Liver (tissue), 9 donors: ENCODE results near the gene ST3GAL4. TPM values are rescaled to one million over a fixed set of nuclear protein-coding genes. Genes with fewer than 3 reads are reported as not detected.

Experiments
- DNase-seq: peaks from one replicate; pipeline ENCODE4 v3.0.0-alpha.2; 2017; ENCODE audit warnings: low spot score
- H3K27ac ChIP-seq, 2 donors: one replicate each; pipeline ENCODE4 v1.7.0; 2013; ENCODE audit warnings: inconsistent platforms in 2 of 2, low read length in 2 of 2, control low read depth in 1 of 2, low read depth in 1 of 2, mild to moderate bottlenecking in 1 of 2
- H3K27me3 ChIP-seq, 4 donors: one replicate each; pipeline versions ENCODE4 v1.6.1 to v1.7.0; 2013; ENCODE audit warnings: low read length in 3 of 4, inconsistent platforms in 1 of 4, mild to moderate bottlenecking in 1 of 4, moderate library complexity in 1 of 4; ENCODE audit not compliant: control insufficient read depth in 4 of 4, insufficient read depth in 4 of 4
- H3K36me3 ChIP-seq, 4 donors: one replicate each; pipeline versions ENCODE4 v1.6.1 to v1.7.0; 2013; ENCODE audit warnings: low read length in 3 of 4, mild to moderate bottlenecking in 3 of 4, low read depth in 1 of 4, moderate library complexity in 1 of 4; ENCODE audit not compliant: control insufficient read depth in 4 of 4, insufficient read depth in 3 of 4
- H3K4me1 ChIP-seq, 4 donors: one replicate each; pipeline versions ENCODE4 v1.6.1 to v1.7.0; 2013; ENCODE audit warnings: low read length in 3 of 4, mild to moderate bottlenecking in 3 of 4, moderate library complexity in 1 of 4; ENCODE audit not compliant: control insufficient read depth in 4 of 4, insufficient read depth in 4 of 4
- H3K4me3 ChIP-seq, 3 donors: one replicate each; pipeline versions ENCODE4 v1.6.1 to v1.7.0; 2013; ENCODE audit warnings: low read length in 3 of 3, control low read depth in 1 of 3, low read depth in 1 of 3, mild to moderate bottlenecking in 1 of 3
- H3K9ac ChIP-seq, 2 donors: one replicate each; pipeline ENCODE4 v1.7.0; 2013; ENCODE audit warnings: low read length in 2 of 2, mild to moderate bottlenecking in 2 of 2, moderate library complexity in 2 of 2, control low read depth in 1 of 2, low read depth in 1 of 2
- H3K9me3 ChIP-seq, 4 donors: one replicate each; pipeline versions ENCODE4 v1.6.1 to v1.7.0; 2013; ENCODE audit warnings: low read length in 3 of 4; ENCODE audit not compliant: control insufficient read depth in 4 of 4
- EGR1 ChIP-seq, 2 donors: IDR thresholded peaks; 2 replicates each; pipeline ENCODE4 v1.6.1; 2016 to 2018; ENCODE audit warnings: antibody characterized with exemption in 2 of 2, low read depth in 2 of 2
- FOXA1 ChIP-seq: IDR thresholded peaks from 2 replicates; pipeline ENCODE4 v1.6.1; 2016; ENCODE audit warnings: antibody characterized with exemption
- GABPA ChIP-seq, 2 donors: IDR thresholded peaks in 1 of 2; conservative IDR thresholded peaks in 1 of 2; 2 replicates each; pipeline ENCODE4 v1.6.1; 2016; ENCODE audit warnings: antibody characterized with exemption in 2 of 2, mild to moderate bottlenecking in 1 of 2, moderate library complexity in 1 of 2
- HNF4A ChIP-seq, 2 donors: conservative IDR thresholded peaks; 2 replicates each; pipeline ENCODE4 v1.6.1; 2016; ENCODE audit warnings: antibody characterized with exemption in 2 of 2, mild to moderate bottlenecking in 2 of 2
- HNF4G ChIP-seq: IDR thresholded peaks from 2 replicates; pipeline ENCODE4 v1.6.1; 2016; ENCODE audit warnings: antibody characterized with exemption
- NR2F2 ChIP-seq: IDR thresholded peaks from 2 replicates; pipeline ENCODE4 v1.6.1; 2016; ENCODE audit warnings: antibody characterized with exemption
- RAD21 ChIP-seq, 2 donors: IDR thresholded peaks; 2 replicates each; pipeline ENCODE4 v1.6.1; 2016; ENCODE audit warnings: antibody characterized with exemption in 2 of 2, mild to moderate bottlenecking in 2 of 2
- SP1 ChIP-seq: IDR thresholded peaks from 2 replicates; pipeline ENCODE4 v1.6.1; 2018; ENCODE audit warnings: antibody characterized with exemption, mild to moderate bottlenecking
- TAF1 ChIP-seq: conservative IDR thresholded peaks from 2 replicates; pipeline ENCODE4 v1.6.1; 2016; ENCODE audit warnings: antibody characterized with exemption, mild to moderate bottlenecking
- whole genome bisulfite sequencing: extraction: QIAGEN DNeasy Blood & Tissue Kit; methylation state at CpG from one replicate; pipeline ENCODE4 v1.1.7; 2013; 5-methylcytosine and 5-hydroxymethylcytosine counted together
- polyA plus RNA-seq, 2 donors: library from polyadenylated mRNA; stranded (reverse) in 1 of 2; unstranded in 1 of 2; fragments of 200-250 nt in 1 of 2; fragments of >200 nt in 1 of 2; fragmentation: Nextera tagmentation in 1 of 2; extraction: Ambion mirVana in 1 of 2; gene quantifications; one replicate each; pipeline versions ENCODE4 v1.2.1 to v1.2.3, GENCODE V29; 2013 to 2015
- total RNA-seq, 2 donors: library from RNA; depleted of rRNA; stranded (reverse); fragments of >200 nt; gene quantifications; one replicate each; pipeline ENCODE4 v1.2.3, GENCODE V29; 2014
- TF ChIP-seq, protein P1 (sequence below): IDR thresholded peaks from 2 replicates; pipeline ENCODE4 v1.6.1; 2016; ENCODE audit warnings: antibody characterized with exemption, mild to moderate bottlenecking
- TF ChIP-seq, protein P2 (sequence below): IDR thresholded peaks from 2 replicates; pipeline ENCODE4 v1.6.1; 2016; ENCODE audit warnings: antibody characterized with exemption
- donor health status: healthy.
- donor health status: healthy.
- donor health status: healthy.
- donor health status: healthy.
- donor health status: healthy.

ST3GAL4 gene
- total and polyA plus RNA-seq, 4 donors = 4.5 to 18.4 (median 10.6) TPM

DNA sequence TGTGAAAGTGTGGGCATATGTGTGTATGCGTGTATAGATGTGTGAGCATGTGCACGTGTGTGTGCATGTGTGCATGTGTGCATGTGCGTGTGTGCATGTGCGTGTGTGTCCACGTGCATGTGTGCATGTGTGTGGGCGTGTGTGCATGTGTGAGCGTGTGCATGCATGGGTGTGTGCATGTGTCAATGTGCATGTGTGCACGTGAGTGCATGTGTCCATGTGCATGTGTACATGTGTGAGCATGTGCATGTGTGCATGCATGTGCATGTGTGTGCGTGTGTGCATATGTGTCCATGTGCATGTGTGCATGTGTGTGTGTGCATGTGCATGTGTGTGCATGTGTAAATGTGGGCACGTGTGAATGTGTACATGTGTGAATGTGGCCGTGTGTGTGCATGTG lies 95.3 kb downstream of the ST3GAL4 start:
- Histone ChIP-seq H3K4me1 (no peaks in the 10 kb centered on the region), H3K36me3 (no peaks in the 10 kb centered on the region), H3K9ac (no peak overlapping the region), H3K9me3 (no peaks in the 10 kb centered on the region), H3K27ac (no peak overlapping the region), H3K4me3 (no peak overlapping the region), H3K27me3 (no peaks in the 10 kb centered on the region)
- no peak for DNase-seq
- no peak for TF ChIP-seq HNF4G
- TF ChIP-seq, protein P1, sequence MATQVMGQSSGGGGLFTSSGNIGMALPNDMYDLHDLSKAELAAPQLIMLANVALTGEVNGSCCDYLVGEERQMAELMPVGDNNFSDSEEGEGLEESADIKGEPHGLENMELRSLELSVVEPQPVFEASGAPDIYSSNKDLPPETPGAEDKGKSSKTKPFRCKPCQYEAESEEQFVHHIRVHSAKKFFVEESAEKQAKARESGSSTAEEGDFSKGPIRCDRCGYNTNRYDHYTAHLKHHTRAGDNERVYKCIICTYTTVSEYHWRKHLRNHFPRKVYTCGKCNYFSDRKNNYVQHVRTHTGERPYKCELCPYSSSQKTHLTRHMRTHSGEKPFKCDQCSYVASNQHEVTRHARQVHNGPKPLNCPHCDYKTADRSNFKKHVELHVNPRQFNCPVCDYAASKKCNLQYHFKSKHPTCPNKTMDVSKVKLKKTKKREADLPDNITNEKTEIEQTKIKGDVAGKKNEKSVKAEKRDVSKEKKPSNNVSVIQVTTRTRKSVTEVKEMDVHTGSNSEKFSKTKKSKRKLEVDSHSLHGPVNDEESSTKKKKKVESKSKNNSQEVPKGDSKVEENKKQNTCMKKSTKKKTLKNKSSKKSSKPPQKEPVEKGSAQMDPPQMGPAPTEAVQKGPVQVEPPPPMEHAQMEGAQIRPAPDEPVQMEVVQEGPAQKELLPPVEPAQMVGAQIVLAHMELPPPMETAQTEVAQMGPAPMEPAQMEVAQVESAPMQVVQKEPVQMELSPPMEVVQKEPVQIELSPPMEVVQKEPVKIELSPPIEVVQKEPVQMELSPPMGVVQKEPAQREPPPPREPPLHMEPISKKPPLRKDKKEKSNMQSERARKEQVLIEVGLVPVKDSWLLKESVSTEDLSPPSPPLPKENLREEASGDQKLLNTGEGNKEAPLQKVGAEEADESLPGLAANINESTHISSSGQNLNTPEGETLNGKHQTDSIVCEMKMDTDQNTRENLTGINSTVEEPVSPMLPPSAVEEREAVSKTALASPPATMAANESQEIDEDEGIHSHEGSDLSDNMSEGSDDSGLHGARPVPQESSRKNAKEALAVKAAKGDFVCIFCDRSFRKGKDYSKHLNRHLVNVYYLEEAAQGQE = no peak
- 94% methylated on average over 11 of the region's 11 CpGs for WGBS

DNA sequence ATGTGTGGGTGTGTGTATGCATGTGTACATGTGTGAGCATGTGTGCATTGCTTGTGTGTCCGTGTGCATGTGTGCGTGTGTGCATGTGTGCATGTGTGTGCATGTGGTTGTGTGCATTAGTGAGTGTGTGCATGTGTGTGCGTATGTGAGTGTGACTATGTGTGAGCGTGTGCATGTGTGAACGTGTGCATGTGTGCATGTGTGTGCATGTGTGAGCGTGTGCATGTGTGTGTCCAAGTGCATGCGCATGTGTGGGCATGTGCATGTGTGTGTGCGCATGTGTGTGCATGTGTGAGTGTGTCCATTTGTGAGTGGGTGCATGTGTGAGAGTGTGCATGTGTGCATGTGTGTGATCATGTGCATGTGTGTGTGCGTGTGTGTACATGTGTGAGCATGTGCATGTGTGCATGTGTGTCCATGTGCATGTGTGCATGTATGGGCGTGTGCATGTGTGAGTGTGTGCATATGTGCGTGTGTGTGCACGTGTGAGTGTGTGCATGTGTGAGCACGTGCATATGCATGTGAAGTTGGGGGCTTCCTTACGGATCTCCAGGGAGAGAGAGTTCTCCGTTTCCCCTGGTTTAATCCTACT lies 95.8 kb downstream of the ST3GAL4 start:
- no peak overlapping the region for H3K4me3 ChIP-seq

DNA sequence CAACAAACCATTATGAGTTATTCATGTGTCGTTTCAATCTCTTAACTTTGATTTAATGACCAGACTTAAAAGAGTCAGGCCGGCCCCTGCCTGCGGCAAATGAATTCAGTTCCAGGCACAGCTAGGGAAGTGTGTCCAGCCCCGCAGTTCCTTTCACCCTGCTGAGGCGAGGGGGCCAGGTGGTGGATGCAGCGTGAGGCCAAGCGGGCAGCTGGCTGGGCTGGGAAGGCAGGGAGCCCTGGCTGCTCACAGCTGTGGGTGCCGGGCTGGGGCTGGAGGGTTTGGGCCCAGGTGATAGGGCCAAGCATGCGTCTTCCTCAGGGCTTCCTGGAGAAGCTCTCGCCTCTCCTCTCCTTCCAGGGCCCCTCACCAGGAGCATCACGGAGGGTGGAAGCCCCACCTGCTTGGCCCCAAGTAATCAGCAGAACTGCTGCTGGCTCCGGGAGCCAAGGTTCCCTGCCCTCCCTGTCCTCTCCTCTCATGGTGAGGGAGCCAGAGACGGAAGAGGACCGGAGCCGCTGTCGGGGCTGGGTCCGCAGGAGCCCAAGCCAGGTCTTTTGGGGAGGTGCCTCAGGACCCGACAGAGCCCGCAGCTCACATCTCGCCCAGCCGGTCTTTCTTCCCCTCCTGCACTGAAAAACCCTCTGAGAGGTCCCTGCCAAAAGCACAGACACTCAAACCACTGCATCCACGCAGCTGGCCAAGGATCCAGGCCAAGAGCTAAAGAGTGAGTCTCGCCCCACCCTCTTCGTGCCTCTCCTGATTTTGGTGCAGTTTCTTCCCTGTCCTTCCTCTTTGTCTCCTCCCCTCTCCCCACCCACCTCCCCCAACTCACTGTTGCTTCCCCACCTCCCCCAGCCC lies 97.0 kb downstream of the ST3GAL4 start:
- H3K27me3 ChIP-seq = no peaks in the 10 kb centered on the region
- TF ChIP-seq, protein P2, sequence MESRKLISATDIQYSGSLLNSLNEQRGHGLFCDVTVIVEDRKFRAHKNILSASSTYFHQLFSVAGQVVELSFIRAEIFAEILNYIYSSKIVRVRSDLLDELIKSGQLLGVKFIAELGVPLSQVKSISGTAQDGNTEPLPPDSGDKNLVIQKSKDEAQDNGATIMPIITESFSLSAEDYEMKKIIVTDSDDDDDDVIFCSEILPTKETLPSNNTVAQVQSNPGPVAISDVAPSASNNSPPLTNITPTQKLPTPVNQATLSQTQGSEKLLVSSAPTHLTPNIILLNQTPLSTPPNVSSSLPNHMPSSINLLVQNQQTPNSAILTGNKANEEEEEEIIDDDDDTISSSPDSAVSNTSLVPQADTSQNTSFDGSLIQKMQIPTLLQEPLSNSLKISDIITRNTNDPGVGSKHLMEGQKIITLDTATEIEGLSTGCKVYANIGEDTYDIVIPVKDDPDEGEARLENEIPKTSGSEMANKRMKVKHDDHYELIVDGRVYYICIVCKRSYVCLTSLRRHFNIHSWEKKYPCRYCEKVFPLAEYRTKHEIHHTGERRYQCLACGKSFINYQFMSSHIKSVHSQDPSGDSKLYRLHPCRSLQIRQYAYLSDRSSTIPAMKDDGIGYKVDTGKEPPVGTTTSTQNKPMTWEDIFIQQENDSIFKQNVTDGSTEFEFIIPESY = no peak
- TF ChIP-seq, protein P1 = no peak
- no peak for TF ChIP-seq EGR1 (IDR thresholded peaks at IDR 0.05; ENCODE audit: low read depth in 2 of 2)
- TF ChIP-seq SP1 = no peak
- no peak for TF ChIP-seq RAD21 (IDR thresholded peaks at IDR 0.05)
- no peak for TF ChIP-seq FOXA1
- TF ChIP-seq TAF1 = no peak
- no peak for TF ChIP-seq HNF4A (conservative IDR thresholded peaks at IDR 0.05)
- TF ChIP-seq GABPA (IDR thresholded peaks at IDR 0.05 in 1 of 2, conservative IDR thresholded peaks at IDR 0.05 in 1 of 2) = no peak
- H3K36me3 ChIP-seq = no peaks in the 10 kb centered on the region
- H3K9me3 ChIP-seq = no peaks in the 10 kb centered on the region
- no peaks in the 10 kb centered on the region for H3K4me1 ChIP-seq
- no peak overlapping the region for H3K9ac ChIP-seq
- no peak overlapping the region for H3K27ac ChIP-seq
- WGBS = 62% methylated on average over 24 of the region's 24 CpGs
- no peak overlapping the region for H3K4me3 ChIP-seq
- no peak for DNase-seq

More for the DNA sequence above, 95.8 kb downstream of the ST3GAL4 start:
- Histone ChIP-seq H3K27me3 (no peaks in the 10 kb centered on the region), H3K4me1 (no peaks in the 10 kb centered on the region), H3K9me3 (no peaks in the 10 kb centered on the region), H3K9ac (no peak overlapping the region), H3K27ac (no peak overlapping the region), H3K36me3 (no peaks in the 10 kb centered on the region)
- 88% methylated on average over 15 of the region's 15 CpGs for WGBS
- TF ChIP-seq NR2F2 = no peak
- DNase-seq = no peak
